ENCODE results near the gene UGT1A3.

GRCh38 chr2:233714121-233714520 is 14.7 kb upstream of the UGT1A3 start:
- TF ChIP-seq CTCF (IDR thresholded peaks at IDR 0.05; ENCODE audit: low read length) (no peak), EZH2 (IDR thresholded peaks at IDR 0.05; ENCODE audit: borderline replicate concordance, low read length) (no peak)
